Uterus (tissue), 4 donors: ENCODE measurements around the gene TMEM181. TPM values are rescaled to one million over a fixed set of nuclear protein-coding genes. Genes with fewer than 3 reads are reported as not detected.
"Not testable (repeated sequence)": the region's sequence is repeated elsewhere in the genome, so short reads cannot be mapped to it uniquely, and the experiment has no call there.

Experiments
- DNase-seq, 2 donors: peaks; one replicate each; pipeline ENCODE4 v3.0.0-alpha.2; 2019 to 2020
- H3K27ac ChIP-seq, 2 donors: fragments of 200-600 bp; sonication (generic); 1 replicate in 1 of 2; 2 replicates in 1 of 2; pipeline ENCODE4 v1.5.1; 2016 to 2018
- H3K27me3 ChIP-seq, 2 donors: fragments of 200-600 bp; sonication (generic); one replicate each; pipeline ENCODE4 v1.5.1; 2018 to 2019; ENCODE audit warnings: control low read depth in 1 of 2
- H3K36me3 ChIP-seq, 2 donors: fragments of 200-600 bp; sonication (generic); one replicate each; pipeline ENCODE4 v1.5.1; 2019; ENCODE audit warnings: control low read depth in 1 of 2
- H3K4me1 ChIP-seq, 2 donors: fragments of 200-600 bp; sonication (generic); one replicate each; pipeline ENCODE4 v1.5.1; 2018 to 2019; ENCODE audit warnings: control low read depth in 1 of 2
- H3K4me3 ChIP-seq, 2 donors: fragments of 200-600 bp; sonication (generic); 1 replicate in 1 of 2; 2 replicates in 1 of 2; pipeline ENCODE4 v1.5.1; 2018 to 2019; ENCODE audit warnings: mild to moderate bottlenecking in 1 of 2
- H3K9me3 ChIP-seq, 2 donors: fragments of 200-600 bp; sonication (generic); one replicate each; pipeline ENCODE4 v1.5.1; 2019; ENCODE audit warnings: control low read depth in 1 of 2
- CTCF ChIP-seq, 4 experiments: fragments of 200-600 bp in 2 of 4; fragments of 450-650 bp in 2 of 4; sonication (generic) in 2 of 4; IDR thresholded peaks; one replicate each; pipeline ENCODE4 v1.5.1; 2016 to 2019; ENCODE audit warnings: antibody characterized with exemption in 4 of 4, mild to moderate bottlenecking in 2 of 4, moderate library complexity in 1 of 4
- POLR2A ChIP-seq, 2 donors: fragments of 450-650 bp; IDR thresholded peaks; one replicate each; pipeline ENCODE4 v1.6.1; 2016; ENCODE audit warnings: antibody characterized with exemption in 2 of 2, mild to moderate bottlenecking in 1 of 2, moderate library complexity in 1 of 2
- intact Hi-C: fragments of 100-400 bp; cut with DNase I; formaldehyde crosslinking; loops from one replicate; pipeline ENCODE4 v1.15.1; 2023; ENCODE audit warnings: low total_unique reads
- total RNA-seq, 4 donors: library from RNA; depleted of rRNA in 3 of 4; stranded (reverse); fragments of >200 nt in 3 of 4; gene quantifications; one replicate each; pipeline versions ENCODE4 v1.1.0 to v1.2.4, GENCODE V29; 2014 to 2023
- donor health status: DM: yes; HTN: yes; CAD: no.

The TMEM181 gene
- total RNA-seq, 4 donors from 2014 or later, result 17.6 to 36.6 (median 28.8) TPM

- H3K36me3 ChIP-seq, result no peaks in the 10 kb centered on the region
- DNase-seq, result no peak
- intact Hi-C loops, result no loop called here
Observed at GRCh38 chr6:158611541-158612370, 51.9 kb downstream of the TMEM181 start.

GRCh38 chr6:158614606-158615005 is 54.7 kb downstream of the TMEM181 start:
- H3K4me3 ChIP-seq, DNase-seq, H3K4me1 ChIP-seq, H3K27ac ChIP-seq, H3K9me3 ChIP-seq, H3K36me3 ChIP-seq, intact Hi-C loops, H3K27me3 ChIP-seq: not testable (repeated sequence)

More at GRCh38 chr6:158611541-158612370, 51.9 kb downstream of the TMEM181 start:
- Histone ChIP-seq H3K4me3 (no peak overlapping the region), H3K4me1 (peaks cover 0 to 7% of the 10 kb centered on the region in 2 donors), H3K27ac (peak overlapping the region; percentile 59 to 66), H3K9me3 (no peaks in the 10 kb centered on the region), H3K27me3 (no peaks in the 10 kb centered on the region)
- TF ChIP-seq POLR2A (IDR thresholded peaks at IDR 0.05) (no peak), CTCF (IDR thresholded peaks at IDR 0.05) (no peak)

GRCh38 chr6:158618289-158618688 is 58.4 kb downstream of the TMEM181 start:
- H3K36me3 ChIP-seq, intact Hi-C loops: not testable (repeated sequence)

GRCh38 chr6:158619922-158620801 is 60.3 kb downstream of the TMEM181 start:
- no peak overlapping the region for H3K27ac ChIP-seq
- no peak for DNase-seq
- no peaks in the 10 kb centered on the region for H3K4me1 ChIP-seq
- no peaks in the 10 kb centered on the region for H3K9me3 ChIP-seq
- TF ChIP-seq POLR2A (IDR thresholded peaks at IDR 0.05), result no peak
- TF ChIP-seq CTCF (IDR thresholded peaks at IDR 0.05), result no peak
- H3K27me3 ChIP-seq, result no peaks in the 10 kb centered on the region
- intact Hi-C loops, result no loop called here
- H3K4me3 ChIP-seq, result no peak overlapping the region
- no peaks in the 10 kb centered on the region for H3K36me3 ChIP-seq

More at GRCh38 chr6:158618289-158618688, 58.4 kb downstream of the TMEM181 start:
- H3K4me1 ChIP-seq, H3K27me3 ChIP-seq, H3K27ac ChIP-seq, DNase-seq, H3K9me3 ChIP-seq, H3K4me3 ChIP-seq: not testable (repeated sequence)

- no peak for DNase-seq
- H3K36me3 ChIP-seq, result no peaks in the 10 kb centered on the region
- no peak for TF ChIP-seq POLR2A (IDR thresholded peaks at IDR 0.05)
- no peak for TF ChIP-seq CTCF (IDR thresholded peaks at IDR 0.05)
Observed at GRCh38 chr6:158620963-158621693, 61.2 kb downstream of the TMEM181 start.

More at GRCh38 chr6:158620963-158621693, 61.2 kb downstream of the TMEM181 start:
- Histone ChIP-seq H3K4me1 (no peaks in the 10 kb centered on the region), H3K9me3 (no peaks in the 10 kb centered on the region), H3K27ac (no peak overlapping the region), H3K27me3 (no peaks in the 10 kb centered on the region), H3K4me3 (no peak overlapping the region)
- intact Hi-C loops, result no loop called here
